Camera-type eye (tissue), 1 donor: ENCODE data around the gene NUDT4. TPM values are rescaled to one million over a fixed set of nuclear protein-coding genes. Genes with fewer than 3 reads are reported as not detected.

Experiments
- total RNA-seq: library from RNA; depleted of rRNA; stranded (reverse); fragments of >200 nt; gene quantifications from one replicate; pipeline ENCODE4 v1.2.3, GENCODE V29; 2014

NUDT4 gene
- 129 TPM for total RNA-seq

GRCh38 chr12:93377252-93378195, at the start of gene NUDT4:
Gene NUDT4, plus strand, starts transcription at chr12:93377925. Its CDS starts 398 bp downstream, at chr12:93378323.

DNA sequence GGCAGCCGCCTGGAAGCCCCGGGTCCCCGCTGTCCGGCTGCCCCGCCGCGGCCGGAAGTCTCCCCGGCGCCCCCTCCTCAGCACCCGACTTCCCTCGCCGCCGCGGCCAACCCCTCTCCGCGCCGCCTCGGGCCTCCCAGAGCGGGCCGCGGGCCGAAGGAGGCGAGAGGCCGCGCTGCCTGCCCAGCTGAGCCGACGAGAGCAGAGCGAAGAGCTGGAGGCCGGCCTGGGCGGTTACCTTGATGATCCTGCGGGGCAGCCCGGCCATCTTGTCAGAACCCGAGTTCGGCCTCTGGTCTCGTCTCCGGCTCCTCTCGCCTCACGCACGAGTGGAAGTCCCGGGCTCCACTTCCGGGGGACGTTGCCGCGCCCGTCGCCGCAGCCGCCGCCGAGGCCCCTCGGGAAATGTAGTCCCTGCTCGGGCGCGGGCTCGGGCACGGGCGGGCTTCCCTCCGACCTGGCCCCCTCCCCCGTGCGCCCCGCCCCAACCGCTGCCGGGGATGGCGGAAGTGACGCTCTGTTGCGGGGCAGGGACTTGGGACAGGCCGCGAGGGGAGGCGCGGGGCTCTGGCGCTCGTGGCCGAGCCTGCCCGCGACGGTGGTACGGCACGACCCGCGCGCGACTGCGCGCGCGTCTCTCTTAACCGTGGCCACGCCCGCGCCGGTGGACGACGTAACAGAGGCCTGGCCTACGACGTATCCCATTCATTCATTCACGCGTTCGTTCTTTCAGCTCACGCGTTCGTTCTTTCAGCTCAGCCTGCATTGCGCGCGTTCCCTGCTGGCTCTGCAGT, 64.1 kb downstream of the NUDT4 start, which contains the start of gene UBE2N:
TSS of gene UBE2N (minus strand) at position 331 of the 794 bp plus-strand sequence. CDS start at position 268, 63 bp downstream.

Other genes with a start within 250 kb of the NUDT4 start
- 42.6 TPM for gene UBE2N, start 64.0 kb downstream of the NUDT4 start, total RNA-seq
- gene MRPL42, start 89.6 kb downstream of the NUDT4 start, total RNA-seq = 92.2 TPM
- gene SOCS2, start 194.8 kb downstream of the NUDT4 start, total RNA-seq = 39.3 TPM